ENCODE measurements around the gene APOM.

Gene APOM

DNA sequence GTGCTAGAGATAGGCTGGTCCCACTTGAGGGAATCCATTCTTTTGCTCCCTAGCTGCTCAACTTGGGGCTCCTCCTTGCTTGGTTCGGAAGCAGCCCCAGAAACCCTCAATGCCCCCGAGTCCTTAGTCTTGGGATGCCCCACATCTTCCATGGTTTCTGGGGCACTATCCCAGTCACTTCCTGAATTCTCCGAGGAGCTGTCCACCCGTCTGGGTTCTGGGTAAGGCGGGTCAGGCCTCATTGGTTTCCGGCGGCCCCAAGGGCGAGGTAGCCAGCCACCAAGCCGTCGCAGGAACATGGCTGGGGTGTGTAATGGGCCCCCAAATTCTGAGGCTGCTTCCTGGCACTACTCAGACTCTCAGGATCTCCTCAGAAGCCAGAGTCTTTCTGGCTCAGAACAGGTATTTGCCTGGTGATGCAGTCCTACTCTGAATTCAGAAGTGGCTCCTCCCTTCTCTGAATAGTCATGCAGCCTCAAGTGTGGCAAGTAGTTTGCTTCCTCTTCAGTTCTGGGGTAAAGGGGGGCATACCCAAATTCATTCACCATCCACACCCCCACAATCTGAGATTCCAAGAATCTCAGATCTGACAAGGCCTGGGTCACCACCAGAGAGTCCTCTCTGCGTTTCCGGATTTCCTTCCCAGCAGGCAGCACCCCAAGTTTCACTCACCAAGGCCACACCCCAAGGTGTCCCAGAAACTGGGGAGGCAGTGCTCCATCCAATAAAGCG, 4.1 kb downstream of the APOM start:
- H3K36me3 ChIP-seq (ENCODE audit: insufficient read depth, low read length): peaks cover 38% of the 10 kb centered on the region
- H3K4me3 ChIP-seq (ENCODE audit: low read length): peak overlapping the region; percentile 83
- peak overlapping the region; percentile 91 for H3K9ac ChIP-seq (ENCODE audit: low read depth, low read length)
- H3K27ac ChIP-seq (ENCODE audit: low read depth, low read length): peak overlapping the region; percentile 88
- WGBS: 49% methylated on average over 13 of the region's 13 CpGs
- peaks cover 19% of the 10 kb centered on the region for H3K4me1 ChIP-seq (ENCODE audit: insufficient read depth, low read length)
- no peaks in the 10 kb centered on the region for H3K27me3 ChIP-seq (ENCODE audit: insufficient read depth, low read length)
- H3K9me3 ChIP-seq (ENCODE audit: insufficient read depth, low read depth, low read length): no peaks in the 10 kb centered on the region

GRCh38 chr6:31660381-31661261, 4.9 kb downstream of the APOM start, which contains the start of gene C6orf47:
Gene C6orf47 (minus strand): TSS chr6:31660778. CDS start chr6:31659947, 831 bp downstream.
- no peaks in the 10 kb centered on the region for H3K9me3 ChIP-seq (ENCODE audit: insufficient read depth, low read depth, low read length)
- 1% methylated on average over 52 of the region's 52 CpGs for WGBS
- no peaks in the 10 kb centered on the region for H3K27me3 ChIP-seq (ENCODE audit: insufficient read depth, low read length)
- peak within 1 kb of the TSS; percentile 91 for H3K9ac ChIP-seq (ENCODE audit: low read depth, low read length)
- H3K4me3 ChIP-seq (ENCODE audit: low read length): peak within 1 kb of the TSS; percentile 83
- peaks cover 19% of the 10 kb centered on the region for H3K4me1 ChIP-seq (ENCODE audit: insufficient read depth, low read length)
- H3K36me3 ChIP-seq (ENCODE audit: insufficient read depth, low read length): peaks cover 38% of the 10 kb centered on the region
- H3K27ac ChIP-seq (ENCODE audit: low read depth, low read length): peak within 1 kb of the TSS; percentile 88

GRCh38 chr6:31661262-31662123, 5.8 kb downstream of the APOM start:
- peaks cover 19% of the 10 kb centered on the region for H3K4me1 ChIP-seq (ENCODE audit: insufficient read depth, low read length)
- peaks cover 38% of the 10 kb centered on the region for H3K36me3 ChIP-seq (ENCODE audit: insufficient read depth, low read length)
- 91% methylated on average over 12 of the region's 12 CpGs for WGBS
- no peaks in the 10 kb centered on the region for H3K27me3 ChIP-seq (ENCODE audit: insufficient read depth, low read length)
- peak overlapping the region; percentile 91; the same call in 1 of the 2 replicates for H3K9ac ChIP-seq (ENCODE audit: low read depth, low read length)
- H3K4me3 ChIP-seq (ENCODE audit: low read length): peak overlapping the region; percentile 83
- H3K9me3 ChIP-seq (ENCODE audit: insufficient read depth, low read depth, low read length): no peaks in the 10 kb centered on the region
- H3K27ac ChIP-seq (ENCODE audit: low read depth, low read length): peak overlapping the region; percentile 81

- Histone ChIP-seq H3K4me1 (ENCODE audit: insufficient read depth, low read length) (peaks cover 19% of the 10 kb centered on the region), H3K4me3 (ENCODE audit: low read length) (no peak overlapping the region), H3K27ac (ENCODE audit: low read depth, low read length) (no peak overlapping the region), H3K36me3 (ENCODE audit: insufficient read depth, low read length) (peaks cover 40% of the 10 kb centered on the region), H3K9ac (ENCODE audit: low read depth, low read length) (no peak overlapping the region), H3K27me3 (ENCODE audit: insufficient read depth, low read length) (no peaks in the 10 kb centered on the region), H3K9me3 (ENCODE audit: insufficient read depth, low read depth, low read length) (no peaks in the 10 kb centered on the region)
- WGBS: 96% methylated on average over 12 of the region's 12 CpGs
Measured at GRCh38 chr6:31662124-31662723, 6.5 kb downstream of the APOM start.

- Histone ChIP-seq H3K27me3 (ENCODE audit: insufficient read depth, low read length) (no peaks in the 10 kb centered on the region), H3K36me3 (ENCODE audit: insufficient read depth, low read length) (peaks cover 41% of the 10 kb centered on the region), H3K4me3 (ENCODE audit: low read length) (peak overlapping the region; percentile 96), H3K9ac (ENCODE audit: low read depth, low read length) (no peak overlapping the region; the same call in 1 of the 2 replicates), H3K9me3 (ENCODE audit: insufficient read depth, low read depth, low read length) (no peaks in the 10 kb centered on the region), H3K4me1 (ENCODE audit: insufficient read depth, low read length) (peaks cover 19% of the 10 kb centered on the region), H3K27ac (ENCODE audit: low read depth, low read length) (peak overlapping the region; percentile 20)
- WGBS: 86% methylated on average over 8 of the region's 9 CpGs
Measured at GRCh38 chr6:31663126-31663960, 7.6 kb downstream of the APOM start.

DNA sequence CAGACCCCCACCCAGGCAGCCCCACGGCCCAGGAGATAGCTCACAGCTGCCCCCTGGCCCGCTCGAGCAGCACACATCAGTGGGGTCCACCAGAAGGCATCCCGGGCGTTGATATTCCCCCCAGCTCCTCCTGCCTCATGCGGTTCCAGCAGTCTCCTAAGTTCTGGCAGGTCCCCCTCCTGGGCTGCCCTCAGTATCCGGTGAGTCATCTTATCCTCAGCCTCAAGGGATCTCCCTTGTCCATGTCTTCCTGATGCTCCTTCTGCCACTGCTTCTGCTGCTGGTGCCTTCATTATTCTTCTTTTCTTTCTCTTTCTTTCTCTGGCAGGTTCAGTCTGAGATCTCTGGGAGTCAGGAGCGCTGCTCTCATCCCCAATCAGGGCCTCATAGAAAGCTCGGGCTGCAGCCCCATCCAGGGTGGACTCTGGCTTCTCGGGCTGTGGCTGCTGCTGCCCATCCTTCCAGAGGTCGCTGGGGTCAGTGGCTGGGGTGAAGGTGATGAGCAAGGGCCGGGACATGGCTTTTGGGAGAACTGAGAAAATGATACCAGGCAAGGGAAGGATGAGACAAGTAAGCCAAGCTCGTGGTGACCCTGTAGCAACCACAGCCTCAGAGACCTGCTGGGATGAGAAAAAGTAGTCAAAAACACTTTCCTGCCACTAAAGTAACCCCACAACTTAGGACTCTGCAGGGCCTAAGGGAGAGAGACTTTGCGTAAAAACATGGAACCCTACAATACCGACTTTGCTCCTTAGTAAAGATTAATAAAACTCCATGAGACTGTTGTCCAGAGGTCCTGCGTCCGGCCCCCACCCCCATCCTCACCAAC, 8.5 kb downstream of the APOM start:
- Histone ChIP-seq H3K36me3 (ENCODE audit: insufficient read depth, low read length) (peaks cover 49% of the 10 kb centered on the region), H3K4me3 (ENCODE audit: low read length) (peak overlapping the region; percentile 96), H3K27ac (ENCODE audit: low read depth, low read length) (peak overlapping the region; percentile 99), H3K27me3 (ENCODE audit: insufficient read depth, low read length) (no peaks in the 10 kb centered on the region), H3K4me1 (ENCODE audit: insufficient read depth, low read length) (peaks cover 19% of the 10 kb centered on the region), H3K9ac (ENCODE audit: low read depth, low read length) (peak overlapping the region; percentile 96), H3K9me3 (ENCODE audit: insufficient read depth, low read depth, low read length) (no peaks in the 10 kb centered on the region)
- 43% methylated on average over 17 of the region's 17 CpGs for WGBS

DNA sequence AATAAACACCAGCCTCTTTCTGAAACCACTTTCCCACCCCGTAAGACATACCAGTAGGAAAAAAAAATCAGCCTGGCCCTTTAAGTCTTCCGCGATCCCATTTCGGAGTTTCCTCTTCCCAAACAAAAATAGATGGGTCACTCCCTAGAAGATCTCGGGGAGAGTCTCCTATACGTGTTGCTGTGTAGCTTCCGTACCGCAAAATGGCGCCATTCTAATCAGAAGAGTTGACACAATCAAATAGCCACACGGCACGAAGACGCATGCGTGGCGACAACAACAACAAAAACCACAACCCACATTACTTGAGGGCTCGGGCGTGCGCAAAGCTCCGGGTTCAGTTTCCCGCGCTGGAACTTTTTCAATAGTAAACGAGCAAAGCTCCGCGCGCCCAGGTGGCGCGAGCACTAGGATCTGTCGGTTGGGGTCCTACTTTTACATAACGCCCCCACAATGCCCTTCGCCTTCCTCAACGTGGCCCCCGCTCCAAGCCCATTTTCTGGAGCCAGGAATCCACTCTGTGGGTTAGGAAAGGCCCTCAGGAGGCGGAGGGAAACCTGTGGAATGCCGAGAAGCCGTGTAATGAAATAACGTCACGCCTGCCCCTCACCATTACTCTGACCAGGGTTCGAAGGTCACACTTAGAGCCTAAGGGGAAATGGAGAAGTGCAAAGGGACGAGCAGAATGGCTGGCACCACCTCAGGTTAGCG, 9.3 kb downstream of the APOM start, which contains the start of gene GPANK1:
GPANK1 (minus strand) TSS at position 208 of the 711 bp plus-strand sequence. CDS start 519 bp downstream, outside the sequence.
- no peaks in the 10 kb centered on the region for H3K27me3 ChIP-seq (ENCODE audit: insufficient read depth, low read length)
- peaks cover 57% of the 10 kb centered on the region for H3K36me3 ChIP-seq (ENCODE audit: insufficient read depth, low read length)
- H3K27ac ChIP-seq (ENCODE audit: low read depth, low read length): peak within 1 kb of the TSS; percentile 99
- peak within 1 kb of the TSS; percentile 96 for H3K9ac ChIP-seq (ENCODE audit: low read depth, low read length)
- H3K4me1 ChIP-seq (ENCODE audit: insufficient read depth, low read length): peaks cover 16% of the 10 kb centered on the region
- no peaks in the 10 kb centered on the region for H3K9me3 ChIP-seq (ENCODE audit: insufficient read depth, low read depth, low read length)
- peak within 1 kb of the TSS; percentile 96 for H3K4me3 ChIP-seq (ENCODE audit: low read length)
- under 1% methylated on average over 38 of the region's 39 CpGs for WGBS

DNA sequence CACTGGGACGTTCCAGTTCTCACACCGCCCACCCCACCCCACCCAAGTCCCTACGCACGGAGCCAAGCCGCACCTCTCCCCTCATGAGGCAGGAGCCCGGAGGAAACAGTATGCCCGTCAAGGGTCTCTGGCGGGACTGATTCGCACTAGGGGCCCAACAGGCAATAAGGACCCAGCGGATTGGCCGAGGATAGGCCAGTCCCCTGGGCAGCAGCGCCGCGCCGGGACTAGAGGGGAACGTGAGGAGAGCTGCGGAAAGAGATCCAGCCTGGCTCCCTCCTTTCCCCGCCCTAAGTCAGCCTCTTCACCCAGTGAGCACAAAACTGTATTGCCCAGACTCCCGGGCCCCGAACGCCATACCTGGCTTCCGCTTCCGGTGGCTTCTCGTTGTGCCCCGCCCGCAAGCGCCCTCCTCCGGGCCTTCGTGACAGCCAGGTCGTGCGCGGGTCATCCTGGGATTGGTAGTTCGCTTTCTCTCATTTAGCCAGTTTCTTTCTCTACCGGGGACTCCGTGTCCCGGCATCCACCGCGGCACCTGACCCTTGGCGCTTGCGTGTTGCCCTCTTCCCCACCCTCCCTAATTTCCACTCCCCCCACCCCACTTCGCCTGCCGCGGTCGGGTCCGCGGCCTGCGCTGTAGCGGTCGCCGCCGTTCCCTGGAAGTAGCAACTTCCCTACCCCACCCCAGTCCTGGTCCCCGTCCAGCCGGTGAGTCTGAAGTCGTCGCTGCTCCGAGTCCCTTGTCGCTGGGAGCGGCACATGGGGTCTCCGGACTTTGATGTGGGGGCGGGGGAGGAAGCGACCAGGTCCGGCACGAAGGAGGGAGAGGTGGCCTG, 10.0 kb downstream of the APOM start, which contains the start of gene CSNK2B:
CSNK2B (plus strand) TSS at position 580 of the 836 bp plus-strand sequence. CDS start 752 bp downstream, outside the sequence.
- Histone ChIP-seq H3K9me3 (ENCODE audit: insufficient read depth, low read depth, low read length) (no peaks in the 10 kb centered on the region), H3K4me3 (ENCODE audit: low read length) (peak within 1 kb of the TSS; percentile 96), H3K27me3 (ENCODE audit: insufficient read depth, low read length) (no peaks in the 10 kb centered on the region), H3K4me1 (ENCODE audit: insufficient read depth, low read length) (peaks cover 16% of the 10 kb centered on the region), H3K36me3 (ENCODE audit: insufficient read depth, low read length) (peaks cover 65% of the 10 kb centered on the region), H3K27ac (ENCODE audit: low read depth, low read length) (peak within 1 kb of the TSS; percentile 99), H3K9ac (ENCODE audit: low read depth, low read length) (peak within 1 kb of the TSS; percentile 96)
- under 1% methylated on average over 63 of the region's 63 CpGs for WGBS

All from HUES64 (cell line).